Posterior cingulate gyrus (tissue), 11 donors: ENCODE results near the gene EXOC6.

Source experiments
- DNase-seq, 10 donors: peaks; one replicate each; pipeline versions ENCODE4 v3.0.0 to v3.0.0-alpha.2; 2020 to 2021; ENCODE audit warnings: mixed read lengths in 3 of 10
- intact Hi-C: fragments of 100-400 bp; cut with DNase I; formaldehyde crosslinking; loops from one replicate; pipeline ENCODE4 v1.15.1; 2023

EXOC6 gene

GRCh38 chr10:93061594-93062513 lies 213.5 kb downstream of the EXOC6 start:
- intact Hi-C loops = no loop called here
- DNase-seq = peak in 1 of 10 donors; percentile 74

- DNase-seq = peak in 3 of 10 donors; percentile 11 to 86 (median 75)
- intact Hi-C loops = no loop called here
Observed at GRCh38 chr10:93062514-93063143, 214.3 kb downstream of the EXOC6 start.

GRCh38 chr10:93063144-93063976 lies 215.0 kb downstream of the EXOC6 start:
- peak in 2 of 10 donors; percentile 58 to 86 for DNase-seq
- intact Hi-C loops = no loop called here

- intact Hi-C loops = no loop called here
- peak in 1 of 10 donors; percentile 73 for DNase-seq
Observed at GRCh38 chr10:93063977-93064660, 215.8 kb downstream of the EXOC6 start.

GRCh38 chr10:93064874-93065660 lies 216.7 kb downstream of the EXOC6 start:
- DNase-seq = peak in 1 of 10 donors; percentile 73
- intact Hi-C loops = no loop called here

GRCh38 chr10:93065675-93066543 lies 217.6 kb downstream of the EXOC6 start:
- DNase-seq = peak in 1 of 10 donors; percentile 77
- intact Hi-C loops = no loop called here

- intact Hi-C loops = no loop called here
- no peak for DNase-seq
Observed at GRCh38 chr10:93066544-93066913, 218.2 kb downstream of the EXOC6 start.

GRCh38 chr10:93067443-93068365 lies 219.4 kb downstream of the EXOC6 start:
- no peak for DNase-seq
- intact Hi-C loops = no loop called here

- peak in 4 of 10 donors; percentile 32 to 89 (median 82) for DNase-seq
Observed at GRCh38 chr10:93068411-93069244, 220.3 kb downstream of the EXOC6 start.

GRCh38 chr10:93069245-93069561 lies 220.9 kb downstream of the EXOC6 start:
- intact Hi-C loops = no loop called here
- no peak for DNase-seq

More at GRCh38 chr10:93068411-93069244, 220.3 kb downstream of the EXOC6 start:
- intact Hi-C loops = no loop called here

- DNase-seq = peak in 1 of 10 donors; percentile 66
- intact Hi-C loops = no loop called here
Observed at GRCh38 chr10:93070378-93071176, 222.3 kb downstream of the EXOC6 start.

GRCh38 chr10:93071177-93071472 lies 222.8 kb downstream of the EXOC6 start:
- intact Hi-C loops = no loop called here

GRCh38 chr10:93071674-93072224 lies 223.4 kb downstream of the EXOC6 start:
- peak in 3 of 10 donors; percentile 8 to 85 (median 83) for DNase-seq
- intact Hi-C loops = no loop called here

More at GRCh38 chr10:93071177-93071472, 222.8 kb downstream of the EXOC6 start:
- DNase-seq = peak in 1 of 10 donors; percentile 36

GRCh38 chr10:93072225-93072712 lies 223.9 kb downstream of the EXOC6 start:
- intact Hi-C loops = no loop called here
- no peak for DNase-seq
